Measurements from ENCODE around the gene SLC30A5. TPM values are rescaled to one million over a fixed set of nuclear protein-coding genes. Genes with fewer than 3 reads are reported as not detected.
"Not testable (repeated sequence)": the region's sequence is repeated elsewhere in the genome, so short reads cannot be mapped to it uniquely, and the experiment has no call there.

The SLC30A5 gene
- total RNA-seq, 8 experiments from 2014 or later, result 26.8 to 51.4 (median 47.2) TPM

- 20 to 100% (median 89%) methylated on average over 1 of the region's 1 CpG; no CpG with 5 or more reads in 3 of the 10 experiments for WGBS, 10 experiments
- ATAC-seq (replicated peaks in 6 of 8), result no peak
- no peak overlapping the region for H3K4me3 ChIP-seq
- H3K4me1 ChIP-seq (replicated peaks in 1 of 2), result no peaks in the 10 kb centered on the region
- H3K27ac ChIP-seq, result no peak overlapping the region
- in situ Hi-C loops (cut with MboI; ENCODE audit: low pct_unique_long_range_greater_than_20kb in 2 of 9, low sequenced_read_pairs in 9 of 9, unreplicated experiment in 9 of 9), result loop anchor here in 1 of 9 experiments (25.0 kb wide), 1 partner anchor 148 kb away; no protein-coding TSS in a partner anchor
These were observed 20.0 kb downstream of the SLC30A5 start for GRCh38 chr5:69113851-69114250.

- WGBS, 10 experiments, result 92 to 100% (median 100%) methylated on average over 2 to 3 of the region's 3 CpGs
- H3K4me1 ChIP-seq (replicated peaks in 1 of 2), result no peaks in the 10 kb centered on the region
- ATAC-seq (replicated peaks in 6 of 8), result no peak
- in situ Hi-C loops (cut with MboI; ENCODE audit: low pct_unique_long_range_greater_than_20kb in 2 of 9, low sequenced_read_pairs in 9 of 9, unreplicated experiment in 9 of 9), result loop anchor here in 1 of 9 experiments (25.0 kb wide), 1 partner anchor 147 kb away; no protein-coding TSS in a partner anchor
- no peak overlapping the region for H3K4me3 ChIP-seq
- H3K27ac ChIP-seq, result no peak overlapping the region
These were observed 21.7 kb downstream of the SLC30A5 start for GRCh38 chr5:69115526-69115925.

- in situ Hi-C loops (cut with MboI; ENCODE audit: low pct_unique_long_range_greater_than_20kb in 2 of 9, low sequenced_read_pairs in 9 of 9, unreplicated experiment in 9 of 9), result no loop called here
- ATAC-seq (replicated peaks in 6 of 8), result no peak
- no peak overlapping the region for H3K27ac ChIP-seq
These were observed 35.6 kb downstream of the SLC30A5 start for GRCh38 chr5:69129413-69129812.

GRCh38 chr5:69130241-69130640 is 36.4 kb downstream of the SLC30A5 start:
- no peak for ATAC-seq (replicated peaks in 6 of 8)
- Histone ChIP-seq H3K4me1 (replicated peaks in 1 of 2) (no peaks in the 10 kb centered on the region), H3K4me3 (no peak overlapping the region), H3K27ac (no peak overlapping the region)
- in situ Hi-C loops (cut with MboI; ENCODE audit: low pct_unique_long_range_greater_than_20kb in 2 of 9, low sequenced_read_pairs in 9 of 9, unreplicated experiment in 9 of 9), result no loop called here
- 43 to 100% (median 72%) methylated on average over 1 to 2 of the region's 2 CpGs; no CpG with 5 or more reads in 1 of the 10 experiments for WGBS, 10 experiments

More at GRCh38 chr5:69129413-69129812, 35.6 kb downstream of the SLC30A5 start:
- Histone ChIP-seq H3K4me3 (no peak overlapping the region), H3K4me1 (replicated peaks in 1 of 2) (no peaks in the 10 kb centered on the region)

- no peak for ATAC-seq (replicated peaks in 6 of 8)
- in situ Hi-C loops (cut with MboI; ENCODE audit: low pct_unique_long_range_greater_than_20kb in 2 of 9, low sequenced_read_pairs in 9 of 9, unreplicated experiment in 9 of 9), result no loop called here
- Histone ChIP-seq H3K4me1 (replicated peaks in 1 of 2) (no peaks in the 10 kb centered on the region), H3K27ac (no peak overlapping the region), H3K4me3 (no peak overlapping the region)
These were observed 37.5 kb downstream of the SLC30A5 start for GRCh38 chr5:69131304-69131703.

- H3K4me3 ChIP-seq, result no peak overlapping the region
- 70 to 100% (median 100%) methylated on average over 1 to 6 of the region's 7 CpGs; no CpG with 5 or more reads in 2 of the 10 experiments for WGBS, 10 experiments
- in situ Hi-C loops (cut with MboI; ENCODE audit: low pct_unique_long_range_greater_than_20kb in 2 of 9, low sequenced_read_pairs in 9 of 9, unreplicated experiment in 9 of 9), result no loop called here
- no peak overlapping the region for H3K27ac ChIP-seq
- no peaks in the 10 kb centered on the region for H3K4me1 ChIP-seq (replicated peaks in 1 of 2)
- no peak for ATAC-seq (replicated peaks in 6 of 8)
These were observed 40.3 kb downstream of the SLC30A5 start for GRCh38 chr5:69134126-69134525.

GRCh38 chr5:69136293-69136692 is 42.5 kb downstream of the SLC30A5 start:
- no peaks in the 10 kb centered on the region for H3K4me1 ChIP-seq (replicated peaks in 1 of 2)
- no peak overlapping the region for H3K4me3 ChIP-seq
- WGBS, 10 experiments, result 57 to 100% (median 87%) methylated on average over 1 to 3 of the region's 3 CpGs; no CpG with 5 or more reads in 2 of the 10 experiments
- H3K27ac ChIP-seq, result no peak overlapping the region
- ATAC-seq (replicated peaks in 6 of 8), result no peak
- in situ Hi-C loops (cut with MboI; ENCODE audit: low pct_unique_long_range_greater_than_20kb in 2 of 9, low sequenced_read_pairs in 9 of 9, unreplicated experiment in 9 of 9), result no loop called here

- H3K27ac ChIP-seq; H3K4me1 ChIP-seq (replicated peaks in 1 of 2); in situ Hi-C loops (cut with MboI; ENCODE audit: low pct_unique_long_range_greater_than_20kb in 2 of 9, low sequenced_read_pairs in 9 of 9, unreplicated experiment in 9 of 9); H3K4me3 ChIP-seq; ATAC-seq (replicated peaks in 6 of 8): not testable (repeated sequence)
- WGBS, 10 experiments, result 86 to 100% (median 88%) methylated on average over 1 of the region's 1 CpG; no CpG with 5 or more reads in 7 of the 10 experiments
These were observed 43.4 kb downstream of the SLC30A5 start for GRCh38 chr5:69137208-69137607.

- no peaks in the 10 kb centered on the region for H3K4me1 ChIP-seq (replicated peaks in 1 of 2)
- in situ Hi-C loops (cut with MboI; ENCODE audit: low pct_unique_long_range_greater_than_20kb in 2 of 9, low sequenced_read_pairs in 9 of 9, unreplicated experiment in 9 of 9), result no loop called here
- no peak for ATAC-seq (replicated peaks in 6 of 8)
- H3K4me3 ChIP-seq, result no peak overlapping the region
- H3K27ac ChIP-seq, result no peak overlapping the region
- 79 to 100% (median 98%) methylated on average over 3 to 5 of the region's 5 CpGs; no CpG with 5 or more reads in 1 of the 10 experiments for WGBS, 10 experiments
These were observed 44.0 kb downstream of the SLC30A5 start for GRCh38 chr5:69137807-69138206.

- WGBS, 10 experiments, result 60 to 100% (median 83%) methylated on average over 1 of the region's 1 CpG; no CpG with 5 or more reads in 4 of the 10 experiments
- in situ Hi-C loops (cut with MboI; ENCODE audit: low pct_unique_long_range_greater_than_20kb in 2 of 9, low sequenced_read_pairs in 9 of 9, unreplicated experiment in 9 of 9), result no loop called here
- no peak overlapping the region for H3K27ac ChIP-seq
- no peaks in the 10 kb centered on the region for H3K4me1 ChIP-seq (replicated peaks in 1 of 2)
- peak in 3 of 8 experiments; percentile 40 to 62 (median 44) for ATAC-seq (replicated peaks in 6 of 8)
- no peak overlapping the region for H3K4me3 ChIP-seq
These were observed 45.0 kb downstream of the SLC30A5 start for GRCh38 chr5:69138766-69139165.

GRCh38 chr5:69140239-69140638 is 46.4 kb downstream of the SLC30A5 start:
- H3K27ac ChIP-seq; H3K4me1 ChIP-seq (replicated peaks in 1 of 2); ATAC-seq (replicated peaks in 6 of 8); in situ Hi-C loops (cut with MboI; ENCODE audit: low pct_unique_long_range_greater_than_20kb in 2 of 9, low sequenced_read_pairs in 9 of 9, unreplicated experiment in 9 of 9); H3K4me3 ChIP-seq: not testable (repeated sequence)
- WGBS, 10 experiments, result 25 to 100% (median 95%) methylated on average over 1 to 4 of the region's 4 CpGs

GRCh38 chr5:69140827-69141226 is 47.0 kb downstream of the SLC30A5 start:
- H3K27ac ChIP-seq, result no peak overlapping the region
- ATAC-seq (replicated peaks in 6 of 8), result no peak
- no peaks in the 10 kb centered on the region for H3K4me1 ChIP-seq (replicated peaks in 1 of 2)
- in situ Hi-C loops (cut with MboI; ENCODE audit: low pct_unique_long_range_greater_than_20kb in 2 of 9, low sequenced_read_pairs in 9 of 9, unreplicated experiment in 9 of 9), result no loop called here
- WGBS, 10 experiments, result 0 to 100% (median 57%) methylated on average over 1 of the region's 1 CpG; no CpG with 5 or more reads in 4 of the 10 experiments
- no peak overlapping the region for H3K4me3 ChIP-seq

GRCh38 chr5:69148576-69148975 is 54.8 kb downstream of the SLC30A5 start:
- in situ Hi-C loops (cut with MboI; ENCODE audit: low pct_unique_long_range_greater_than_20kb in 2 of 9, low sequenced_read_pairs in 9 of 9, unreplicated experiment in 9 of 9); H3K4me1 ChIP-seq (replicated peaks in 1 of 2); H3K4me3 ChIP-seq; ATAC-seq (replicated peaks in 6 of 8); H3K27ac ChIP-seq: not testable (repeated sequence)
- 59 to 100% (median 93%) methylated on average over 1 to 7 of the region's 7 CpGs for WGBS, 10 experiments

- H3K27ac ChIP-seq, result no peak overlapping the region
- H3K4me3 ChIP-seq, result no peak overlapping the region
- in situ Hi-C loops (cut with MboI; ENCODE audit: low pct_unique_long_range_greater_than_20kb in 2 of 9, low sequenced_read_pairs in 9 of 9, unreplicated experiment in 9 of 9), result no loop called here
- H3K4me1 ChIP-seq (replicated peaks in 1 of 2), result no peaks in the 10 kb centered on the region
- ATAC-seq (replicated peaks in 6 of 8), result no peak
- 71 to 100% (median 93%) methylated on average over 1 to 2 of the region's 2 CpGs; no CpG with 5 or more reads in 4 of the 10 experiments for WGBS, 10 experiments
These were observed 55.3 kb downstream of the SLC30A5 start for GRCh38 chr5:69148981-69149675.

Data from motor neuron (in vitro differentiated cells).